ENCODE data around the gene BAZ2A. TPM values are rescaled to one million over a fixed set of nuclear protein-coding genes. Genes with fewer than 3 reads are reported as not detected.

Gene BAZ2A
- total RNA-seq, 1 experiment from 2014 or later: 106 TPM

DNA sequence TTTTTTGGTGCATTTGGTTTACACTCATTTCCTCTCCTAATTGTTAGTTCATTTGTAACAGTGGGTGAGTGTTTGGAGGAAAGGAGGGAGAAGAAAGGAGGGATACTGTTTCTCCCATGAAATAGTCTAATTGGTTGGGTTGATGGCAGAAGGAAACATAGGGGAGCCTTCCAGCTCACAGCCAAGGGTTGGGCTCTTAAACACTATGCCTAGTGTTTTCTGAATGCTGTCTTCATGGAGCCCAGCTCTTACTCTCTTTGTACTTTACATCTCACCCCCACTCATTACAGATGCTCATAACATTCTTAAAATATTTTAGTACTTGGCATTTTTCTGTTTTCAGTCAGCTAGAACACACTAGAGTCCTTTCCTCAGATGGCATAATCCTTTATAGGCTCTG is 38.2 kb downstream of the BAZ2A start:
- ATAC-seq (no peak), DNase-seq (ENCODE audit: low read depth, low spot score) (no peak)
- Histone ChIP-seq H4K20me1 (ENCODE audit: insufficient read depth) (no peaks in the 10 kb centered on the region), H3K79me2 (ENCODE audit: insufficient read depth, low read length) (no peaks in the 10 kb centered on the region), H3K4me3 (replicated peaks in 1 of 2; ENCODE audit: low read depth in 1 of 2, low read length in 2 of 2) (no peak overlapping the region), H3K27ac (ENCODE audit: low read depth, low read length) (no peak overlapping the region), H3K27me3 (ENCODE audit: insufficient read depth, low read length) (no peaks in the 10 kb centered on the region), H3K4me1 (ENCODE audit: control insufficient read depth in 1 of 2, insufficient read depth in 2 of 2, low read length in 2 of 2) (peaks cover 0 to 9% of the 10 kb centered on the region in 2 experiments; a peak in 1 of 4 replicates), H2AFZ (ENCODE audit: low read depth, low read length, poor library complexity, severe bottlenecking) (no peak overlapping the region), H3K9ac (ENCODE audit: low read length) (no peak overlapping the region), H3K9me3 (ENCODE audit: control insufficient read depth in 1 of 2, insufficient read depth in 1 of 2, low read depth in 1 of 2, low read length in 2 of 2) (no peaks in the 10 kb centered on the region), H3K36me3 (ENCODE audit: control insufficient read depth in 1 of 2, insufficient read depth in 2 of 2, low read length in 2 of 2) (peaks cover 12 to 19% of the 10 kb centered on the region in 2 experiments), H3K9me2 (ENCODE audit: insufficient read depth) (no peaks in the 10 kb centered on the region), H3K4me2 (ENCODE audit: low read length) (no peak overlapping the region)
- CTCF ChIA-PET: no interaction called here
- BruUV-seq (replicated peaks): no TSS peak
- RAD21 ChIA-PET (ENCODE audit: low non-redundant PET in 1 of 2, low total read pairs in 2 of 2, uncharacterized antibody in 2 of 2, unreplicated experiment in 2 of 2): no interaction called here
- TF ChIP-seq TCF7L2 (IDR thresholded peaks at IDR 0.05; ENCODE audit: borderline replicate concordance, extremely low read depth, insufficient read depth, insufficient read length) (no peak), ZNF274 (IDR thresholded peaks at IDR 0.05; ENCODE audit: low read depth, low read length) (no peak)
- POLR2A ChIA-PET: no interaction called here
- intact Hi-C loops (cut with micrococcal nuclease): loop anchor here (5.0 kb wide), 1 partner anchor 400 kb away; no protein-coding TSS in a partner anchor

DNA sequence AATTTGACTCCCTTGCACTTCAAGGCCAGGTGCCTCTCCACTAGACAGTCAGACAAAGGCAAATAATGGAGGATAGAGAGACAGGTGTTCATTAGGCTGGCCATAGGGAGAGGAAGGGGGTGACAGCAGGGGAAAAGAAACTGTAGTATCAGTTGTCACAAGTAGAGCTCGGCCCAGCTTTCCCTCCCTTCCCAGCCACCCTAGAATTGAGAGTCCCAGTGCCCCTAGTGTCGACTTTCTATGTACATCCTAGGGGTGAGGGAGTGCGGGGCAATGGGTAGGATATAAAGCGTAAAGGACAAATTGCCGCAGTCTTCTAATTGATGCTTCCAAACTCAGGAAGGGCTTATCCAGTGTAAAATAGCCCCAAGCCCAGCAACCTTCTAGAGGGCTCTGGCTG is 39.0 kb downstream of the BAZ2A start:
- ATAC-seq: no peak
- no peak for DNase-seq (ENCODE audit: low read depth, low spot score)
- Histone ChIP-seq H3K9me2 (ENCODE audit: insufficient read depth) (no peaks in the 10 kb centered on the region), H3K4me2 (ENCODE audit: low read length) (no peak overlapping the region), H3K4me1 (ENCODE audit: control insufficient read depth in 1 of 2, insufficient read depth in 2 of 2, low read length in 2 of 2) (peaks cover 0 to 9% of the 10 kb centered on the region in 2 experiments; a peak in 1 of 4 replicates), H3K9ac (ENCODE audit: low read length) (no peak overlapping the region), H3K27me3 (ENCODE audit: insufficient read depth, low read length) (no peaks in the 10 kb centered on the region), H3K9me3 (ENCODE audit: control insufficient read depth in 1 of 2, insufficient read depth in 1 of 2, low read depth in 1 of 2, low read length in 2 of 2) (no peaks in the 10 kb centered on the region), H2AFZ (ENCODE audit: low read depth, low read length, poor library complexity, severe bottlenecking) (no peak overlapping the region), H3K4me3 (replicated peaks in 1 of 2; ENCODE audit: low read depth in 1 of 2, low read length in 2 of 2) (no peak overlapping the region), H3K79me2 (ENCODE audit: insufficient read depth, low read length) (no peaks in the 10 kb centered on the region), H4K20me1 (ENCODE audit: insufficient read depth) (no peaks in the 10 kb centered on the region), H3K36me3 (ENCODE audit: control insufficient read depth in 1 of 2, insufficient read depth in 2 of 2, low read length in 2 of 2) (peaks cover 12 to 19% of the 10 kb centered on the region in 2 experiments), H3K27ac (ENCODE audit: low read depth, low read length) (no peak overlapping the region)
- ChIA-PET CTCF (interaction anchor here (1.1 kb wide), 1 partner anchor 46 kb away, joined by 3 read pairs; no protein-coding TSS in a partner anchor), RAD21 (ENCODE audit: low non-redundant PET in 1 of 2, low total read pairs in 2 of 2, uncharacterized antibody in 2 of 2, unreplicated experiment in 2 of 2) (no interaction called here), POLR2A (no interaction called here)
- intact Hi-C loops (cut with micrococcal nuclease): loop anchor here (5.0 kb wide), 1 partner anchor 399 kb away; no protein-coding TSS in a partner anchor
- BruUV-seq (replicated peaks): no TSS peak
- TF ChIP-seq CTCF (IDR thresholded peaks at IDR 0.05 in 2 of 3, conservative IDR thresholded peaks at IDR 0.05 in 1 of 3; ENCODE audit: borderline replicate concordance in 1 of 3, insufficient read depth in 1 of 3, low read depth in 2 of 3, low read length in 2 of 3): 0 out of 6 replicates have a peak, but pooled peaks of 1 of the 3 experiments have one; percentile 1
- TF ChIP-seq POLR2A (IDR thresholded peaks at IDR 0.05; ENCODE audit: borderline replicate concordance, extremely low read depth, insufficient read depth, insufficient read length): no peak
